ENCODE data around the gene DMC1. TPM values are rescaled to one million over a fixed set of nuclear protein-coding genes. Genes with fewer than 3 reads are reported as not detected.
A peak's percentile ranks its signal among the peaks of the same experiment; 100 is the strongest.
"Not testable (repeated sequence)": the region's sequence is repeated elsewhere in the genome, so short reads cannot be mapped to it uniquely, and the experiment has no call there.

Gene DMC1
- total RNA-seq, 2 experiments from 2014 or later, result 0.52 to 0.95 TPM

- DNase-seq (no peak), ATAC-seq (ENCODE audit: poor library complexity) (no peak)
- no peaks in the 10 kb centered on the region for H3K4me1 Mint-ChIP-seq (ENCODE audit: low read depth)
- POLR2A ChIA-PET, result no interaction called here
- no peaks in the 10 kb centered on the region for H3K4me1 ChIP-seq (ENCODE audit: insufficient read depth, low read length)
- CTCF ChIA-PET, result interaction anchor here (0.9 kb wide), 1 partner anchor 39 kb away, joined by 3 read pairs; no protein-coding TSS in a partner anchor
- no peaks in the 10 kb centered on the region for H3K27me3 ChIP-seq (ENCODE audit: control insufficient read depth in 1 of 2, insufficient read depth in 2 of 2, low read length in 2 of 2)
- no peaks in the 10 kb centered on the region for H3K9me3 Mint-ChIP-seq
- H3K27me3 Mint-ChIP-seq, result peaks cover 9% of the 10 kb centered on the region
- no peaks in the 10 kb centered on the region for H3K36me3 Mint-ChIP-seq (ENCODE audit: low read depth)
- no peaks in the 10 kb centered on the region for H3K36me3 ChIP-seq (ENCODE audit: insufficient read depth, low read length)
- no peak for TF ChIP-seq CTCF (IDR thresholded peaks at IDR 0.05)
- H3K4me3 Mint-ChIP-seq, result no peak overlapping the region
- no peak overlapping the region for H3K27ac ChIP-seq (ENCODE audit: low read depth in 1 of 2, low read length in 2 of 2)
- no peak overlapping the region for H3K4me3 ChIP-seq (ENCODE audit: low read length)
- no peak overlapping the region for H3K27ac Mint-ChIP-seq
- intact Hi-C loops (cut with DNase I, micrococcal nuclease), result no loop called here
- H3K9me3 ChIP-seq (ENCODE audit: control insufficient read depth in 1 of 2, insufficient read depth in 1 of 2, low read length in 2 of 2), result no peaks in the 10 kb centered on the region
Measured at GRCh38 chr22:38599466-38599865, 29.5 kb upstream of the DMC1 start.

GRCh38 chr22:38582923-38583322 is 12.9 kb upstream of the DMC1 start:
- CTCF ChIA-PET; intact Hi-C loops (cut with DNase I, micrococcal nuclease): not testable (repeated sequence)

GRCh38 chr22:38578505-38578904 is 8.5 kb upstream of the DMC1 start:
- peaks cover 9% of the 10 kb centered on the region for H3K27me3 Mint-ChIP-seq
- intact Hi-C loops (cut with DNase I, micrococcal nuclease), result loop anchor here in 1 of 2 experiments (10.0 kb wide), 1 partner anchor 394 kb away; the partner anchor contains the start of gene PLA2G6
- H3K36me3 ChIP-seq (ENCODE audit: insufficient read depth, low read length), result no peaks in the 10 kb centered on the region
- no peak for TF ChIP-seq CTCF (IDR thresholded peaks at IDR 0.05)
- CTCF ChIA-PET, result no interaction called here
- no peak for DNase-seq
- no peaks in the 10 kb centered on the region for H3K4me1 ChIP-seq (ENCODE audit: insufficient read depth, low read length)
- H3K9me3 ChIP-seq (ENCODE audit: control insufficient read depth in 1 of 2, insufficient read depth in 1 of 2, low read length in 2 of 2), result no peaks in the 10 kb centered on the region
- H3K27ac ChIP-seq (ENCODE audit: low read depth in 1 of 2, low read length in 2 of 2), result no peak overlapping the region
- H3K27ac Mint-ChIP-seq, result no peak overlapping the region
- H3K4me3 ChIP-seq (ENCODE audit: low read length), result no peak overlapping the region
- no peaks in the 10 kb centered on the region for H3K4me1 Mint-ChIP-seq (ENCODE audit: low read depth)
- POLR2A ChIA-PET, result no interaction called here
- no peaks in the 10 kb centered on the region for H3K9me3 Mint-ChIP-seq
- H3K27me3 ChIP-seq (ENCODE audit: control insufficient read depth in 1 of 2, insufficient read depth in 2 of 2, low read length in 2 of 2), result no peaks in the 10 kb centered on the region
- no peaks in the 10 kb centered on the region for H3K36me3 Mint-ChIP-seq (ENCODE audit: low read depth)
- no peak overlapping the region for H3K4me3 Mint-ChIP-seq
- ATAC-seq (ENCODE audit: poor library complexity), result no peak

More at GRCh38 chr22:38582923-38583322, 12.9 kb upstream of the DMC1 start:
- H3K27me3 ChIP-seq (ENCODE audit: control insufficient read depth in 1 of 2, insufficient read depth in 2 of 2, low read length in 2 of 2); H3K36me3 ChIP-seq (ENCODE audit: insufficient read depth, low read length); H3K4me1 ChIP-seq (ENCODE audit: insufficient read depth, low read length); H3K9me3 Mint-ChIP-seq; ATAC-seq (ENCODE audit: poor library complexity); H3K4me3 ChIP-seq (ENCODE audit: low read length); H3K36me3 Mint-ChIP-seq (ENCODE audit: low read depth); H3K4me3 Mint-ChIP-seq; H3K4me1 Mint-ChIP-seq (ENCODE audit: low read depth); H3K27me3 Mint-ChIP-seq; POLR2A ChIA-PET; H3K9me3 ChIP-seq (ENCODE audit: control insufficient read depth in 1 of 2, insufficient read depth in 1 of 2, low read length in 2 of 2); H3K27ac ChIP-seq (ENCODE audit: low read depth in 1 of 2, low read length in 2 of 2); DNase-seq; H3K27ac Mint-ChIP-seq: not testable (repeated sequence)

GRCh38 chr22:38572065-38572464 is 2.1 kb upstream of the DMC1 start:
- ATAC-seq (ENCODE audit: poor library complexity), result no peak
- H3K27me3 Mint-ChIP-seq, result no peaks in the 10 kb centered on the region
- H3K4me1 Mint-ChIP-seq (ENCODE audit: low read depth), result peaks cover 17% of the 10 kb centered on the region
- no peak overlapping the region for H3K4me3 ChIP-seq (ENCODE audit: low read length)
- H3K9me3 Mint-ChIP-seq, result no peaks in the 10 kb centered on the region
- no peak overlapping the region for H3K27ac ChIP-seq (ENCODE audit: low read depth in 1 of 2, low read length in 2 of 2)
- no peaks in the 10 kb centered on the region for H3K36me3 Mint-ChIP-seq (ENCODE audit: low read depth)
- H3K27me3 ChIP-seq (ENCODE audit: control insufficient read depth in 1 of 2, insufficient read depth in 2 of 2, low read length in 2 of 2), result no peaks in the 10 kb centered on the region
- H3K4me1 ChIP-seq (ENCODE audit: insufficient read depth, low read length), result peaks cover 20% of the 10 kb centered on the region
- ChIA-PET CTCF (interaction anchor here (0.7 to 2.8 kb wide), 4 partner anchors 75 to 520 kb away, joined by 4 to 9 read pairs (median 7); partner anchors contain the start of gene TOMM22), POLR2A (interaction anchor here (0.6 to 0.9 kb wide), 3 partner anchors 87 to 1109 kb away, joined by 3 to 4 read pairs (median 3); no protein-coding TSS in a partner anchor)
- H3K36me3 ChIP-seq (ENCODE audit: insufficient read depth, low read length), result no peaks in the 10 kb centered on the region
- no peak overlapping the region for H3K27ac Mint-ChIP-seq
- intact Hi-C loops (cut with DNase I, micrococcal nuclease), result loop anchor here (2.0 to 10.0 kb wide), 5 partner anchors 85 to 519 kb away; partner anchors contain the start of genes PLA2G6 (in 2 of the 2), CBY1 (in 1 of the 2) and FAM227A (in 1 of the 2)
- no peaks in the 10 kb centered on the region for H3K9me3 ChIP-seq (ENCODE audit: control insufficient read depth in 1 of 2, insufficient read depth in 1 of 2, low read length in 2 of 2)
- DNase-seq, result peak in 8 of 14 experiments; percentile 2 to 67 (median 37)
- peak; percentile 64 for TF ChIP-seq CTCF (IDR thresholded peaks at IDR 0.05)
- no peak overlapping the region for H3K4me3 Mint-ChIP-seq

All from CD4-positive, alpha-beta T cell (primary cell).